Measurements from ENCODE around the gene CATSPER1.
A peak's percentile ranks its signal among the peaks of the same experiment; 100 is the strongest.
"Not testable (repeated sequence)": the region's sequence is repeated elsewhere in the genome, so short reads cannot be mapped to it uniquely, and the experiment has no call there.

The CATSPER1 gene

GRCh38 chr11:66051371-66051765 is 25.1 kb upstream of the CATSPER1 start:
- DNase-seq = peak; percentile 10

GRCh38 chr11:66050581-66051231 is 24.4 kb upstream of the CATSPER1 start:
- DNase-seq = peak; percentile 3

GRCh38 chr11:66048547-66049323 is 22.5 kb upstream of the CATSPER1 start, which contains the start of gene GAL3ST3:
GAL3ST3 (minus strand) TSS chr11:66049161; CDS start chr11:66045415, 3,746 bp downstream.
- no peak for DNase-seq

- DNase-seq = no peak
Observed at GRCh38 chr11:66047541-66048365, 21.5 kb upstream of the CATSPER1 start.

- no peak for DNase-seq
Observed at GRCh38 chr11:66046901-66047300, 20.6 kb upstream of the CATSPER1 start.

GRCh38 chr11:66045177-66045639 is 18.9 kb upstream of the CATSPER1 start:
- DNase-seq = peak; percentile 42

- no peak for DNase-seq
Observed at GRCh38 chr11:66044757-66045156, 18.5 kb upstream of the CATSPER1 start.

- no peak for DNase-seq
Observed at GRCh38 chr11:66042996-66043906, 17.0 kb upstream of the CATSPER1 start.

GRCh38 chr11:66042227-66042995 is 16.1 kb upstream of the CATSPER1 start:
- no peak for DNase-seq

GRCh38 chr11:66039765-66040164 is 13.5 kb upstream of the CATSPER1 start:
- no peak for DNase-seq

GRCh38 chr11:66037327-66037726 is 11.0 kb upstream of the CATSPER1 start:
- no peak for DNase-seq

GRCh38 chr11:66036334-66036710 is 10.0 kb upstream of the CATSPER1 start:
- no peak for DNase-seq

- no peak for DNase-seq
Observed at GRCh38 chr11:66035653-66036333, 9.5 kb upstream of the CATSPER1 start.

GRCh38 chr11:66032957-66033735 is 6.9 kb upstream of the CATSPER1 start:
- no peak for DNase-seq

- DNase-seq = not testable (repeated sequence)
Observed at GRCh38 chr11:66023186-66023440, 3.2 kb downstream of the CATSPER1 start.

- DNase-seq = no peak
Observed at GRCh38 chr11:66022401-66023185, 3.7 kb downstream of the CATSPER1 start.

- DNase-seq = no peak
Observed at GRCh38 chr11:66020618-66021357, 5.5 kb downstream of the CATSPER1 start.

- no peak for DNase-seq
Observed at GRCh38 chr11:66020212-66020611, 6.1 kb downstream of the CATSPER1 start.

- no peak for DNase-seq
Observed at GRCh38 chr11:66017321-66017720, 9.0 kb downstream of the CATSPER1 start.
